GM19239 (cell line): Measurements from ENCODE around the gene PIK3C3.
A peak's percentile ranks its signal among the peaks of the same experiment; 100 is the strongest.
"Not testable (repeated sequence)": the region's sequence is repeated elsewhere in the genome, so short reads cannot be mapped to it uniquely, and the experiment has no call there.

ENCODE experiments used
- DNase-seq: peaks from one replicate; pipeline ENCODE4 v3.0.0; 2011; ENCODE audit warnings: low spot score; ENCODE audit not compliant: insufficient read length
- FAIRE-seq: peaks from 2 replicates; lab custom pipeline; 2011; peaks lifted over from hg19 to GRCh38; lab: Jason Lieb, UNC

The PIK3C3 gene

GRCh38 chr18:42009457-42009856 is 54.4 kb downstream of the PIK3C3 start:
- FAIRE-seq, DNase-seq: not testable (repeated sequence)

DNA sequence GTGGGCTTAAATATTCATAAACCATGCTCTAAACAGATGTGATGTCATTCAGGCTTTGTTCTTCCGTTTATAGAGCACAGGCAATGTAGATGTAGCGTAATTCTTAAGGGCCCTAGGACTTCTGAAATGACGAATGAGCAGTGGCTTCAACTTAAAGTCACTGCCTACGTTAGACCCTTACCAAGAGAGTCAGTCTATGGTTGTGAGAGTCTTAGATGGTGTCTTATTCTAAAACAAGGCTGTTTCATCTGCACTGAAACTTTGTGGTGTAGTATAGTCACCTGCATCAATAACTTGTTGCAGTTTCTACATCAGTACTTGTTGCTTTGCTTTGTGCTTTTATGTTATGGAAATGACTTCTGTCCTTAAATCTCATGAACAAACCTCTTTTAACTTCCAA is 56.0 kb downstream of the PIK3C3 start:
- FAIRE-seq (peak; percentile 96), DNase-seq (peak; percentile 12)

DNA sequence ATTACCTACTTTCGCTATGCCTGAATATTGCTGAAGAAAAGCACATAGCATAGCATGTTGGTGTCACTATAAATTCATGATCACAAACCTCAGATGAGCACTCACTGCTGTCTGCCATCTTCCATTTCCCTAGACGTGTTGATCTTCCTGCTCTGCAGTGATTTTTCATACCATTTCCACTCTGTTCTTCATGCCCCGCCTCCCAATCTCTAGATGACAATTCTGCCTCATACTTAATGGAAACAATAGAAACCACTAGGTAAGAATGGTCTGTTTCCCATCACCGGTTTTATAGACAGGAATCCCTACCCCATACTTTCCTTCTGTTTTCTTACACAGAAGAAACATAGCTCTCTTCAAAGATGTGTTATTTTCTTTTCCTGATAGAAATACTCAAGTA is 63.8 kb downstream of the PIK3C3 start:
- DNase-seq (no peak), FAIRE-seq (peak; percentile 75)

DNA sequence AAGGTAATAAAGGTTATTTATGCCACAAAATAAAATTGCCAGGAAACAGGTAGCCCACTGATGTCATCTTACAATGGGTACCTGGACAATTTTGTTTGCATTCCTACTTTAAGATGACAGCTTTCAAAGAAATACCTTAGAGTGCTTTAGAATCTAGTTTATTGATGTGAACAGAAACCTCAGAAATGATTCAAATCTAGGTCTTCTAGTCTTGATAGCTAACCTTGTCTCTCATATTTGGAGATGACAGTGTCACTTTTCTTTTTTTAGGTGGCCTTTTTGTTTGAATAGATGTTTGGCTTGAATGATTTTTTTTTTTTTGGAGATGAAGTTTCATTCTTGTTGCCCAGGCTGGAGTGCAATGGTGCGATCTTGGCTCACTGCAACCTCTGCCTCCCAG is 69.1 kb downstream of the PIK3C3 start:
- peak; percentile 45 for FAIRE-seq
- DNase-seq, result no peak

- DNase-seq, result no peak
- no peak for FAIRE-seq
Observed at GRCh38 chr18:42025491-42025890, 70.5 kb downstream of the PIK3C3 start.

GRCh38 chr18:42025974-42026625 is 71.1 kb downstream of the PIK3C3 start:
- no peak for DNase-seq
- peak; percentile 93 for FAIRE-seq

DNA sequence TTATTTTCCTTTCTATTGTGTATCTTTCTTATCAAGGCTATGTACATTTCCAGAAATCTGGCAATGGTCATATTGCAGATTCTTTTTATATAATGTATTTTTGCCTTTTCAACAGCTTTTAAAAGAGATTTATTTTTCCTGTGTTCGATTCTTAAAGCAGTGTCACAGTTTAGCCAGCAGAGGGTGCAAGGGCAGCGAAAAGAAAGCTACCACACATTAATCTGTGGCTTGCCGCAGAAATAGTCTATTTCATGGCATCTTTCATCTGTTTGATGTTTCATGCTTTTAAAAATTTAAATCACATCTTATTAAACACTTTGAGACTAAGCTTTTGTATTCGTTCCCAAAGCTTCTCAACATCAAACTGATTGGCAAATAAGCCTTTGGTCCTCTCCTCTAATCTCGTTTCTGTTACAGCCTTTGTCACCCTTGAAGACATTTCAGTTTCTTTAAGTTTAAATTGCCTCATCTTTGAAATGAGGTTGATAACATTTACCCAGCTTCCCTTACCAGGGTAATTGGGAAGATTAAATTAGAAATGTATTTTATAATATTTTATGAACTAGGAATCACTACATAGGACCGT is 73.3 kb downstream of the PIK3C3 start:
- DNase-seq (no peak), FAIRE-seq (peak; percentile 76)

- no peak for FAIRE-seq
- DNase-seq, result no peak
Observed at GRCh38 chr18:42029092-42029491, 74.1 kb downstream of the PIK3C3 start.

- DNase-seq, result no peak
- no peak for FAIRE-seq
Observed at GRCh38 chr18:42030586-42031182, 75.7 kb downstream of the PIK3C3 start.

- DNase-seq (no peak), FAIRE-seq (no peak)
Observed at GRCh38 chr18:42032447-42032846, 77.4 kb downstream of the PIK3C3 start.

GRCh38 chr18:42033137-42033810 is 78.2 kb downstream of the PIK3C3 start:
- FAIRE-seq (no peak), DNase-seq (no peak)

- FAIRE-seq, result no peak
- no peak for DNase-seq
Observed at GRCh38 chr18:42038936-42039335, 83.9 kb downstream of the PIK3C3 start.

DNA sequence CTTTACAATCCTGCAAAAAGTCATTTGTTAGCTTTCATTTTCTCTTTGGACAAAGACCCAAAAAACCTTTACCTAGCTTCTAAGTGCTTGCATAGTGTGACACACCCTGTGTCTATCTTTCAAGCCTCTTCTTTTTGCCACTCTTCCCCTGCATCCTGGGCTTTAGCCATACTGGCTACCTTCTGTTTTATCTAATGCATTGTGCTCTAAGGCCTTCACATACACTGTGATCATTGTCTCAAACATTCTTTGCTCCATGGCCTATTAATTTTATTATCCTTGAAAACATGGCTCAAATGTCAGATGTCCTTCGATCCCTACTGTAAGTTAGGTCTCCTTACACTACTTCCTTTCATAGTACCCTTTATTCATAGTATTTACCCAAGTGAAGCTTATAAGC is 84.4 kb downstream of the PIK3C3 start:
- FAIRE-seq (no peak), DNase-seq (no peak)

- DNase-seq (no peak), FAIRE-seq (no peak)
Observed at GRCh38 chr18:42041793-42042192, 86.8 kb downstream of the PIK3C3 start.

- DNase-seq, result no peak
- no peak for FAIRE-seq
Observed at GRCh38 chr18:42045346-42045745, 90.3 kb downstream of the PIK3C3 start.

GRCh38 chr18:42047721-42048120 is 92.7 kb downstream of the PIK3C3 start:
- no peak for DNase-seq

GRCh38 chr18:42048158-42048557 is 93.1 kb downstream of the PIK3C3 start:
- FAIRE-seq (no peak), DNase-seq (no peak)

More at GRCh38 chr18:42047721-42048120, 92.7 kb downstream of the PIK3C3 start:
- FAIRE-seq, result no peak

- FAIRE-seq, DNase-seq: not testable (repeated sequence)
Observed at GRCh38 chr18:42049536-42049935, 94.5 kb downstream of the PIK3C3 start.

DNA sequence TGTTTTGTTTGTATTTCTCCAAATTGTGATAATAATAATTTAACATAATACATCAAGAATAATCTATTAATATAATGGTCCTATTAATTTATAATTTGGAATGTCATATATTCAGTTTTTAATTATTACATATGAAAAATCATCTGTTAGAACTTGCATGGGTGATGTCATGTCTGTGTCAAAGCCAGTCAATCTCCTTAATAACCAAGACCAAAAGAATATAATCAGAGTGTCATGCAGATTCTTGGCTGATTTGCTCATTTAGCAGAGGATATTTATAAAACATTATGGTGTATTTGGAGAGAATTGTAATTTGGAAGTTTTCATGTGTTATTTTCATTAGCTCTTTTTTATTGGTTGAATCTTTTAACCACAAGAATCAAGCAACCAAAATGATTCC is 96.4 kb downstream of the PIK3C3 start:
- FAIRE-seq, result no peak
- no peak for DNase-seq

DNA sequence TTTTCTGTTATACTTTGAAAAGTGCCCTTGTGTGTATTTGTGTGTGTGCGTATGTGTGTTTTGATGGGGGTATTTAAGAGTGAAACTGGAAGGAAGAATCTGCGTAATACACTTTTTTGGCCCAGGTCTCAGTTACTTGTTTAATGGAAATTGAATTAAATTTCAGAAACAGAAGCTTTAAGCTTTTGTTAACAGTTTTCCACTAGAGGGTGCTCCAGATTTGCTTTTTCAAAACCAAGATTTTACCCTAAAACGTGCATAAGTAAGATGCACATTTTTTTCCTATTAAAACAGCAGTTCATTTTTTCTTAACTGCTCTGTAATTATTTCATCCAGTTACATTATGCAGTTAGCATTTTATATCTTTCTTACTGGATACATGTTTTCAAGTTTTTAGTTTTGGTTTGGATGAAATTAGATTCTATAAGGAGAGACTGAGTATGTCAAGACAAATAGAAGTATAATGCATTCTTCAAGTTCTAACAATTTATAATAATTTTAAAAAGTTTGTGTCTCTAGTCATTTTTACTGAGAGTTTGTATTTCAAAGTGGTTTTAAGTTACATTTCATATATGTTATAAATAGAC is 97.2 kb downstream of the PIK3C3 start:
- no peak for DNase-seq
- no peak for FAIRE-seq
